ENCODE data around the gene LEAP2.
"Not testable (repeated sequence)": the region's sequence is repeated elsewhere in the genome, so short reads cannot be mapped to it uniquely, and the experiment has no call there.

Gene LEAP2

DNA sequence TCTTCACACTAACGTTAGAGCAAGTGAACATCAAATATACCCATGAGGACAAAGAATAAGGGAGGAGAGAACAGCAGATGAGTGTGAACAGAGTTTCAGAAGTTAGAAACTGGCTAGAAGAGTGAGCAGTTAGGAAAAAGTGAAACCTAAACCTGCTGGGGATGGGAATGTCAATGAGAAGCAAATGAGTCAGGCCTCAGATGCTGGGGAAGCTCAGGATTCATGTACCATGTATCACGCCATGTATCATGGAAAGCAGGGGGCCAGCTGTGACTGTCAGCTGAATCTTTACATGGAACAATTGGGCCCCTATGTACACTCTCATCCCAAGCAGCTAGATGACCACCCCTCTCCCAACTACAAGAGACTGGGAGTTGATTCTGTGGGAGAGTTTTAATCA lies 23.4 kb upstream of the LEAP2 start:
- TF ChIP-seq, protein P1, sequence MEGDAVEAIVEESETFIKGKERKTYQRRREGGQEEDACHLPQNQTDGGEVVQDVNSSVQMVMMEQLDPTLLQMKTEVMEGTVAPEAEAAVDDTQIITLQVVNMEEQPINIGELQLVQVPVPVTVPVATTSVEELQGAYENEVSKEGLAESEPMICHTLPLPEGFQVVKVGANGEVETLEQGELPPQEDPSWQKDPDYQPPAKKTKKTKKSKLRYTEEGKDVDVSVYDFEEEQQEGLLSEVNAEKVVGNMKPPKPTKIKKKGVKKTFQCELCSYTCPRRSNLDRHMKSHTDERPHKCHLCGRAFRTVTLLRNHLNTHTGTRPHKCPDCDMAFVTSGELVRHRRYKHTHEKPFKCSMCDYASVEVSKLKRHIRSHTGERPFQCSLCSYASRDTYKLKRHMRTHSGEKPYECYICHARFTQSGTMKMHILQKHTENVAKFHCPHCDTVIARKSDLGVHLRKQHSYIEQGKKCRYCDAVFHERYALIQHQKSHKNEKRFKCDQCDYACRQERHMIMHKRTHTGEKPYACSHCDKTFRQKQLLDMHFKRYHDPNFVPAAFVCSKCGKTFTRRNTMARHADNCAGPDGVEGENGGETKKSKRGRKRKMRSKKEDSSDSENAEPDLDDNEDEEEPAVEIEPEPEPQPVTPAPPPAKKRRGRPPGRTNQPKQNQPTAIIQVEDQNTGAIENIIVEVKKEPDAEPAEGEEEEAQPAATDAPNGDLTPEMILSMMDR (IDR thresholded peaks at IDR 0.05; ENCODE audit: unreplicated experiment in 3 of 3): no peak
- Mint-ChIP-seq H3K4me3 (no peak overlapping the region), H3K27ac (no peak overlapping the region), H3K4me1 (no peaks in the 10 kb centered on the region), H3K27me3 (ENCODE audit: low read depth) (peaks cover under 1% of the 10 kb centered on the region), H3K36me3 (ENCODE audit: low read depth) (no peaks in the 10 kb centered on the region), H3K9me3 (no peaks in the 10 kb centered on the region)

DNA sequence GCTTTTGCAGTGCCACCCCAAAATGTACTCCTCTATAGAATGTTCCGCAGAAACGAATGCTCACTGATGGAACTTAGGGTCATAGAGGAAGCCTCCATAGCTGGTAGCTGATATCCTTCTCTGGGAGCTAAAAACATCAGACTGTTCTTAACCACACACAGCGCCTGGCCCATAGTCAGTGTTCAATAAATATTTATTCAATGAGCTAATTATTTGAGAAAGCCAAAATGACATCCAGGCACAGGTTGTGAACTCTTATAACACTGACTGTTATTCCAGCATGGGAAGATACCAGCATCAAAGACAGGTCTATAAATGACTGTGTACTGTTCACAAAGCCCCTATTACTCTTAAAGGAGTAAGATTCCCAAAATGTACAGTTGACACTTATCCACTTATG lies 20.1 kb upstream of the LEAP2 start:
- Mint-ChIP-seq H3K27ac (no peak overlapping the region), H3K4me1 (no peaks in the 10 kb centered on the region), H3K4me3 (no peak overlapping the region), H3K9me3 (no peaks in the 10 kb centered on the region), H3K36me3 (ENCODE audit: low read depth) (no peaks in the 10 kb centered on the region), H3K27me3 (ENCODE audit: low read depth) (peaks cover 12% of the 10 kb centered on the region)
- TF ChIP-seq, protein P1 (IDR thresholded peaks at IDR 0.05; ENCODE audit: unreplicated experiment in 3 of 3): no peak

DNA sequence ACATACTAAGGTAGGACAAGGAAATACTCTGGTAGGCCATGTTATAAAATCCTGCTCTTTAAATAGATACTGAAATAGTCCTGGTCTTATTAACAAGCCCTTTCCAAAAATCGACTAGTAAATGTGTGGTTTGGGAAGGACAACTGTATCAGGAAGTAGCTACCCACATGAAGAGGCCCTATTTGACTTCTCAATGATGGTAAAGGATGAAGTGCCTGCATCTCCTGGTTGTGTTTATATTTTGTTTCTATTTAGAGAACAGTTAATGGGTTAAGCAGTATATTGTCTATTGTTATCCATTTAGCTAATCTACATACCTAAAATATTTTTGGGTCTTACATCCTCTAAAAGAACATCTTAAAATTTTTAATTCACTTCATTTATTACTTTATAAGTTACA lies 19.7 kb upstream of the LEAP2 start:
- Mint-ChIP-seq H3K4me1 (no peaks in the 10 kb centered on the region), H3K4me3 (no peak overlapping the region), H3K27ac (no peak overlapping the region), H3K36me3 (ENCODE audit: low read depth) (no peaks in the 10 kb centered on the region), H3K9me3 (no peaks in the 10 kb centered on the region), H3K27me3 (ENCODE audit: low read depth) (peaks cover 12% of the 10 kb centered on the region)
- TF ChIP-seq, protein P1 (IDR thresholded peaks at IDR 0.05; ENCODE audit: unreplicated experiment in 3 of 3): no peak

DNA sequence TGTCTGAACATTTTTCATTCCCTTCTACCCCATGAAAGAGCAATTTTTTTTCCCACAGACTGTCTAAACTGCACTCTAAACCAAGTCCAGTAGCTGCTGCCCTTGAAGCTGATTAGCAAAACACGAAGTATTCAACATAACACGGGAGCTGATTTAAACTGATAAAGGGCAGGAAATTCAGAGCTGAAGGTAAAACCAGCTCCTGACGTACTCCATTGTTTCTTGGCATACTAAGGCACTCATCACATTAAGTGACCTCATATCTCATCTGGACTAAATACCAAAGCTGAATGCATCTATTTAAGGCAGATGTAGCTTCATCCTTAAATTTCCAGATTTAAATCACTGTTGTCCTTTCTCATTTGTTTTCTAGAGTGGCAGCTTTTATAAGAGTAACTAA lies 19.2 kb upstream of the LEAP2 start:
- peaks cover 12% of the 10 kb centered on the region for H3K27me3 Mint-ChIP-seq (ENCODE audit: low read depth)
- H3K4me3 Mint-ChIP-seq: no peak overlapping the region
- no peaks in the 10 kb centered on the region for H3K9me3 Mint-ChIP-seq
- no peak overlapping the region for H3K27ac Mint-ChIP-seq
- TF ChIP-seq, protein P1 (IDR thresholded peaks at IDR 0.05; ENCODE audit: unreplicated experiment in 3 of 3): no peak
- H3K36me3 Mint-ChIP-seq (ENCODE audit: low read depth): no peaks in the 10 kb centered on the region
- H3K4me1 Mint-ChIP-seq: no peaks in the 10 kb centered on the region

DNA sequence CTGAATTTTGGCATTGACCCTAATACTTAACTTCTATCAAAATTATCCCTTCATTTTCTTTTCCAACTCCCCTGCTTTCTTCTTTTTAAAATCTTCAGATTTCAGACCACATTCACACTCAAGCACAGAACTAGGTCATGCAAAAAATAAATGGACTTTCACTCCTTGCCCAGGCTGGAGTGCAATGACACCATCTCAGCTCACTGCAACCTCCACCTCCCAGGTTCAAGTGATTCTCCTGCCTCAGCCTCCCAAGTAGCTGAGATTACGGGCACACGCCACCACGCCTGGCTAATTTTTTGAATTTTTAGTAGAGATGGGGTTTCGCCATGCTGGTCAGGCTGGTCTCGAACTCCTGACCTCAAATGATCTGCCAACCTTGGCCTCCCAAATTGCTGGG lies 18.5 kb upstream of the LEAP2 start:
- not testable (repeated sequence) for H3K27ac Mint-ChIP-seq, H3K4me1 Mint-ChIP-seq

DNA sequence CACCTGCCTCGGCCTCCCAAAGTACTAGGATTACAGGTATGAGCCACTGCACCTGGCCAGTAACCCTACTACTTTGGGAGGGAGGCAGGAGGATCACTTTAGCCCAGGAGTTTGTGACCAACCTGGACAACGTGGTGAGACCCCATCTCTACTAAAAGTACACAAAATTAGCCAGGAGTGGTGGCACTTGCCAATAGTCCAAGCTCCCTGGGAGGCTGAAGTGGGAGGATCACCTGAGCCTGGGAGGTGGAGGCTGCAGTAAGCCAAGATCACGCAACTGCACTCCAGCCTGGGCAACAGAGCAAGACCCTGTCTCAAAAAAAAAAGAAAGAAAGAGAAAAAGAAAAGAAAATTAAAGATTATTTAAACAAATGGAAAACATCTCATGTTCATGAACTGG lies 17.5 kb upstream of the LEAP2 start:
- Mint-ChIP-seq H3K4me1 (no peaks in the 10 kb centered on the region), H3K36me3 (ENCODE audit: low read depth) (no peaks in the 10 kb centered on the region), H3K4me3 (no peak overlapping the region), H3K9me3 (no peaks in the 10 kb centered on the region), H3K27me3 (ENCODE audit: low read depth) (peaks cover 12% of the 10 kb centered on the region), H3K27ac (no peak overlapping the region)
- TF ChIP-seq, protein P1 (IDR thresholded peaks at IDR 0.05; ENCODE audit: unreplicated experiment in 3 of 3): no peak

More for the DNA sequence above, 18.5 kb upstream of the LEAP2 start:
- H3K9me3 Mint-ChIP-seq; H3K4me3 Mint-ChIP-seq; H3K36me3 Mint-ChIP-seq (ENCODE audit: low read depth): not testable (repeated sequence)
- peaks cover 12% of the 10 kb centered on the region for H3K27me3 Mint-ChIP-seq (ENCODE audit: low read depth)

All from nephron (organoid).